Ishikawa (cell line): ENCODE measurements around the gene SPEM1.

ENCODE experiments used
- CEBPB ChIP-seq: IDR thresholded peaks from 2 replicates; pipeline ENCODE4 v1.6.1; 2012
- CREB1 ChIP-seq: IDR thresholded peaks from 2 replicates; pipeline ENCODE4 v1.6.1; 2012; ENCODE audit warnings: low read depth
- EP300 ChIP-seq: IDR thresholded peaks from 2 replicates; pipeline ENCODE4 v1.6.1; 2012; ENCODE audit warnings: borderline replicate concordance
- RAD21 ChIP-seq: IDR thresholded peaks from 2 replicates; pipeline ENCODE4 v1.6.1; 2012; ENCODE audit warnings: low read depth
- TAF1 ChIP-seq: IDR thresholded peaks from 2 replicates; pipeline ENCODE4 v1.6.1; 2012; ENCODE audit warnings: low read depth, mild to moderate bottlenecking
- TCF12 ChIP-seq: IDR thresholded peaks from 2 replicates; pipeline ENCODE4 v1.6.1; 2012; ENCODE audit warnings: low read depth
- TEAD4 ChIP-seq: IDR thresholded peaks from 2 replicates; pipeline ENCODE4 v1.6.1; 2012
- USF1 ChIP-seq: IDR thresholded peaks from 2 replicates; pipeline ENCODE4 v1.6.1; 2012
- YY1 ChIP-seq: IDR thresholded peaks from 2 replicates; pipeline ENCODE4 v1.6.1; 2012; ENCODE audit warnings: low read depth
- TF ChIP-seq, protein P1 (sequence below): IDR thresholded peaks from 2 replicates; pipeline ENCODE4 v1.6.1; 2012

DNA sequence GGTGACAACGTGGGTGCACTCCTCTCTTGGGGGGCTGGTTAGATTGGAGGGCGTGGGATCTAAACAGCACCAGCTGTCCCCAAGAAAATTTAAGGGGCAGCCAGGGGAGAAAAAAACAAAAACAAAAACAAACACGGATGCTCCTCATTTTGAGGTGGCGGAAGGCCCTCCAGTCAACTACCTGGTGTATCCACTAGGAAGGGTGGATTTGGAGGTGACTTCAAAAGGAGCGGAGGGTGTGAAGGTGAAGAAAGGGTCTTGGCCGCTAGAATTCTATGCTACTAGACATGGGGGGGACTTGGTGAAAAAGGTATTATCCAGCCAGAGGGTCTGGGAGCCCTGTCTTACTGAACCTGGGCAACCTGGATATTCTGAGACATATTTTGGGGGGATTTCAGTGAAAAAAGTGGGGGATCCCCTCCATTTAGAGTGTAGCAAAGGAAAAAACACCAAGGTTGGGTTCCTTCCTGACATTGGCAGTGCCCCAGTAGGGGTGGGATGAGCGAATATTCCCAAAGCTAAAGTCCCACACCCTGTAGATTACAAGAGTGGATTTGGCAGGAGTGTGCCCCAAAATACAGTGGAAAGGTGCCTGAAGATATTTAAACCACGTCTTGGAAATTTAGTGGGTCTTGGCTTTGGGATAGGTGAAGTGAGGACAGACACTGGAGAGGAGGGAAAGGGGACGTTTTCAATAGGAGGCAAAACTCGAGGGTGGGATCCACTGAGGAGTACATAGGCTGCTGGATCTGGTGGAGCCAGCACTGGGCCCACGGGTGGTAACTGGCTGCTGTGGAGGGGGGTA, 18.7 kb downstream of the SPEM1 start:
- no peak for TF ChIP-seq TCF12
- no peak for TF ChIP-seq EP300
- TF ChIP-seq CEBPB = no peak
- TF ChIP-seq, protein P1, sequence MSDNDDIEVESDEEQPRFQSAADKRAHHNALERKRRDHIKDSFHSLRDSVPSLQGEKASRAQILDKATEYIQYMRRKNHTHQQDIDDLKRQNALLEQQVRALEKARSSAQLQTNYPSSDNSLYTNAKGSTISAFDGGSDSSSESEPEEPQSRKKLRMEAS = no peak
- no peak for TF ChIP-seq RAD21
- TF ChIP-seq TAF1 = no peak
- no peak for TF ChIP-seq YY1
- TF ChIP-seq CREB1 = no peak
- no peak for TF ChIP-seq USF1
- TF ChIP-seq TEAD4 = no peak
